Ammon's horn (tissue), 1 donor: Measurements from ENCODE around the gene HSBP1L1.

ENCODE experiments used
- DNase-seq: peaks from one replicate; pipeline ENCODE4 v3.0.0-alpha.2; 2016; ENCODE audit warnings: low spot score

The HSBP1L1 gene

DNA sequence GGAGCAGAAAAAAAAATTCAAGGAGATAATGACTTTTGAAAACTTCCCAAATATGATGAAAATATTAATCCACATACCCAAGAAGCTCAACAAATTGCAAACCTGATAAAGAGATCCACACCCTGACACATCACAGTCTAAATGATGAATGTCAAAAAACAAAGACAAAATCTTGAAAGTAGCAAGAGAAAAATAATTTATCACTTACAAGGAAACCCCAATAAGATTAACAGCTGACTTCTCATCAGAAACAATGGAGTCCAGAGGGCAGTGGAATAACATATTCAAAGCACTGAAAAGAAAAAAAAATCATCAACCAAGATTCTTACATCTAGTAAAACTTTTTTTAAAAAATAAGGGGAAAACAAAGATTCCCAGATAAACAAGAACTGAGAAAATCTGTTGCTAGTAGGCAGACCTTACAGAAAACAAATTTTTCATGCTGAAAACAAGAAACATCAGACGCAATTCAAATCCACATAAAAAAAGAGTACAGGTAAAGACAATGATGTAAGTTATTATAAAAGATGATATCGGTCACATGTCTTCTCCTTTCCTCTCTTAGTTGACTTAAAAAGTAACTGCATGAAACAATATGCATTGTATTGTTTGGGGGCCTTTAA, 34.3 kb upstream of the HSBP1L1 start:
- no peak for DNase-seq

DNA sequence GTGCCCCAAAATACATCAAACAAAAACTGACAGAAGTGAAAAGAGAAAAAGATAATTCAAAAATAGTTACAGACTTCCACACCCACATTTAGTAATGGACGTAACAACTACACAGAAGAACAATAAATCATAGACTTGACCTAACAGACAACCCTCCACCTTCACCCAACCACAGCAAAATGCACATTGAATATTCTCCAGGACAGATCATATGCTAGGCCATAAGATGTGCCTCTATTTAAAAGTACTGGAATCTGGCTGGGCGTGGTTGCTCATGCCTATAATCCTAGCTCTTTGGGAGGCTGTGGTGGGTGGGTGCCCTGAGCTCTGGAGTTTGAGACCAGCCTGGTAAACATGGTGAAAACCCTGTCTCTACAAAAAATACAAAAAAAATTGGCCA, 33.0 kb upstream of the HSBP1L1 start:
- DNase-seq = no peak

DNA sequence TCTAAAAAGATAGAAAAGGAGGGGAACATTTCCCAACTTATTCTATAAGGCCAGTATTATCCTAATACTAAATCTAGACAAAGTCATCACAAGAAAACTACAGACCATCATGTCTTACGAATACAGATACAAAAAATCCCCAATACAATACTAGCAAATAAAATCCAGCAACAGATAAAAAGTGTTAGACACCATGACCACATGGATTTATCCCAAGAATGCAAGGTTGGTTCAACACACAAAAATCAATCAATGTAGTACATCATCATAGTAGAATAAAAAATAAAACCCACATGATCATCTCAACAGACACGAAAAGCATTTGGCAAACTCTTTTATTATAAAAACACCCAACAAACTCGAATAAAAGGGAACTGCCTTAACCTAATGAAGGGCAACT, 31.5 kb upstream of the HSBP1L1 start:
- DNase-seq = no peak

DNA sequence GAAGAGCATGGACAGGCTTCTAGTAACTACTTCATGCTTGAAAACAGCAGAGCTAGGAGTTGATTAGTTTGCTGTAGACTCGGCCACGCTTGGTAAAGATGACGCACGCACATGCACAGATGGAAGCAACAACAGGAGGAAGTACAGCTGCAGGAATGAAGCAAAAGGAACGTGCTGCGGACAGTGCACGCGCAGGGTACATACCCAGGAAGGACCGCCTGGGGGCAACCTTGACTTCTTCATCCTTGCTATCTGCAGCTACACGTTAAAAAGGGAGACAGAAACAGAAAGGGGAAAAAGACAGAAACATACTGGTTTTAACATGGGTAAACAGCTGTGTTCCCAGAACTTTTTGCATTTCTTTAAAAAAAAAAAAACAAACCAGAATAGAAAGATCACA, 30.7 kb upstream of the HSBP1L1 start:
- DNase-seq = no peak

DNA sequence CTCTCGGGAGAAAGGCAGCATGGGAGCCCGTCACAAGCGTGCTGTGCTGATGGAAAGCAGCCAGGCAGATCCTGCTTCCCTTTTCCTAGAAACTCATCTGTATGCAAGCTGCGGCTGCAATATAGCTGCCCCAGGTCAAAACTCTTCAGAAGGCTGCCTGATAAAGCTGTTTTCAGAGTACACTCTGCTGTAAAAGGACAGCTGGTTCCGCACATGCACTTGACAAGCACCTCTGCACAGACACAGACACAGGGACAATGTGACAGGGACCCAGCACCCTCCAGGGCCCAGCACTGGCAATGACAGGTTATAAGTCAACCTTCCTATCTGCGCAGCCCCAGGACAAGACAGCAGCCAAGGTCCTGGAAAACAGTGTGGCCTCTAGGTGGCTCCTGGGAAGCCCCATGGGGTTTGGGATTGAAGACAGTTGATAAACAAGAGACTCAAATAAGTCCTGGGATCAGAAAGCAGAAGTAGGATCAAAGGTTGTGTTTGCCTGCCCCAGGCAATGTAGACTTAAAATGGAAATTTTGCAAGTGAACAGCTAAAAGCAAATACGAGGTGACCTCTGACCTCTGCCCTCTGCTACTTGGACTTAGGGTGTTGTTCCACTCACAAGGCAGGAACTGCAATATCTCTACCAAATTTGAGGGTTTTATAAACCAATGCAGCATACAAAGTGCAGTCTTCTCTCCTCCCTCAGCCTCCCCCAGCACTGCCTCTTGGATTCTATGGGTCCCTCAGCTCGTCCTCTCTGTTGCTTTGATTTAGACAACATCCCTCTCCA, 29.9 kb upstream of the HSBP1L1 start:
- DNase-seq = no peak

DNA sequence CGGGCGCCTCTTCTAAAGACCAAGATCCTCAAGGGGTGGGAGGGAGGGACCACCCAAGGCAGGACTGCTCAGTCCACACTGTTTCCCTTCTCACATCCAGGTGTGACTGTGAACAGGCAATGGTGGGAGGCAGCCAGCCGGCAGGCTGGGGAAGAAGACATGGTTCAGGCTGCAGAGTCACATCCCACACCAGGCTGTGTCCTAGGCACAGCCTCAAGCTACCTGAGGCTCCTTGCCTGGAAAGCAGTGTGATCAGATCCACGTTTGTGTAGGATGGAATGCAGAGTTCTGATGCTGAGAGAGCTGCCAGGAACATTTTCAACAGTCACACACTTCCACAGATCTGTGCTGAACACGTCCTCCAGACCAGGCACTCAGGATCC, 29.4 kb upstream of the HSBP1L1 start:
- DNase-seq = no peak

DNA sequence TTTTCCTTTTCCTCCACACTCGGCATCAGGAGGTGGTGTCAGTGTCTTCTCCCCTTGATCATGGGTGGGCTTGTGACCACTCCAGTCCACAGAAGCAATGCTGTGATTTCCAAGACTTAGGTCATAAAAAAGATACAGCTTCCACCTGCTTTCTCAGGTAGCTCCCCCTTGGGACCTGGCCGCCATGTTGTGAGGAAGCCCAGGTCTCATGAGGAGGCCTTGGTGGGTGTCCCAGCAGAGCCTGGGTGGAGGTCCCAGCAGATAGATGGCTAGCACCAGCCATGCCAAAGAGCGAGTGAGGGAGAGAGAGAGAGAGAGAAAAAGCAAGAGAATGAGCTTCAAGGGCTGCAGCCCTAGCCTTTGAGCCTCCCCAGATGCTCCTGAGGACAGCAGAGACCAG, 28.9 kb upstream of the HSBP1L1 start:
- no peak for DNase-seq

DNA sequence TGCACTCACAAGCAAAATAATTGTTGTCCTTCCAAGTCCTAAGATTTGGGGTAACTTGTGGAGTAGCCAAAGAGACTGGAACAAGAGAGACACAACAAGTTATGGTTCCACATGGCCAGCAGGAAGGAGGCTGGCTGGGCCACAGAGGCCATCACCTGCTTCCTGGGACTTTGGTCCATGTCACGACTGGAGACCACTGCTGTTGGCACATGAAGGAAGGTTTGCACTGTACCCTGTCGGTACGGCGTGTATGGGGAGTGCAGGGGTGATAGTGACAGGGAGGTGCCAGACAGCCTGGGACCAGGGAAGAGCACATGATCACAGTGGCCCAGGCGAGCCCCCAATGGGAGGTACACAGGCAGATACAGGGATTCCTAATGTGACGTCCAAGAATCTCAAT, 28.5 kb upstream of the HSBP1L1 start:
- no peak for DNase-seq

DNA sequence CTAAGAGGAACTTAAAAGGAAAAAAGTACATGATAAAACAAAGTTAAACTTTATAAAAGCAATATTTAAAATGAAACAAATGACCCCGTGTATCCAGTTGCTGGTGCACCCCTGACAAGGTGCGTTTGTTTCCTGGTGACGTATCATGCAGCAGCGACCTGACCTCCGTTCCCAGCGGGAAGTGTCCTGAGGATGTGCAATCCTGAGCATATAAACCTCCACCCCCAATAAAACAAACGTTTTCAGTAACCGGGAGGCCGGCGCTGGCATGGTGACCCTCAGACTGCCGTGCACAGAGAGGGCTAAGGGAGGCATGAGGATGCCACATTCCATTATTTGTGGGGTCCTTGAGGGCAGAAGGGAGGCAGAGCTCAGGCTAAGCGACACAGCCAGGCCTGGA, 27.8 kb upstream of the HSBP1L1 start:
- no peak for DNase-seq

DNA sequence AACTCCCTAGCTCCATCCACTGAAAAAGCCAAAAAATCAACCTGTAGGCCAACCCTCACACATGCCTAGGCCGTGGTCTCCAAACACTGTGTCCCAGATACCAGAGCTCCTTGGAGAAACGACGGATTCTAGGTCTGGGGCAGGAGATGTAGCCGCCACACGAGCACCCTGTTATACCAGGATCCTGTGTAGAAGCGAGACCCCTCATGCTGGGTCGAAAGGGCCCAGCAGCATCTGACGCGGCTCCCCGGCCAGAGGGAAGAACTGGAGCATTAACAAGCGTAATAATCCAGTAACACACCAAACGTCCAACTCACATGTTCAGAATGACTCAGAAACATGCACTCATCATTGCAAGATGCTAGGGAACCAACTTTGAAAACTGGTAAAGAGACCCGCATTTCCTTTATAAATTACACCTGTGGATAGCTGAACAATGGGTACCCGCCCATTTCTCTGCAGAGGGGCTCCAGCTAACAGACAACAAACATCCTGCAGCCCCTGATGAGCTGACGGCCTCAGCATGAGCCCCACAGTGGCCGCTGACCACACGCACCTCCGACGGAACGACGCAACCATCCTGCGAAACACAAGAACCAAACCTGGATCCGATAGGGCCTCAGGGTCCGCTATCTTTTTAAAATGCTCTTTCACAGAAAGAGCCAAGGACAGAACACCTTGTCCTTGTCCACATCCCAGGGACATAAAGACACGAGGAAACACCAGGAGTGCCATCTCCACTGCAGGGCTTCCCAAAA, 27.2 kb upstream of the HSBP1L1 start:
- DNase-seq = no peak

DNA sequence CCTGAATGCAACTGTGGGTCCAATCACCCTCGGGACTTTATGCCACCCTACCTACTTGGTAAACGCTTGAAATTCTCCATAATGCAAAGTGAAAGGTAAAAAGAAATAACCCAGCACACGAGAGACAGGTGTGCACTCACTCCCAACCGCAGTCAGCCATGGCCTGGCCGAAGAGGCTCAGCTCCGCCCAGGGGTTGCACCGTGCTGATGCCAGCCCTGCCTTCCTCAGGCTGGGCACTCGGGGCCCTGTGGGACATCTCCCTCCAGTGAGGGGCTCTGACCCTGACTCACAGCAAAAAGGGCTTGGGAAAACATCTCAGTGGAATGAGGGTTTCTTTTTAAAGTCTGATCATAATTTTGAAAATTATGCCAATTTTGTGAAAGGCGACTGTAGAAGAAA, 26.2 kb upstream of the HSBP1L1 start:
- DNase-seq = no peak

DNA sequence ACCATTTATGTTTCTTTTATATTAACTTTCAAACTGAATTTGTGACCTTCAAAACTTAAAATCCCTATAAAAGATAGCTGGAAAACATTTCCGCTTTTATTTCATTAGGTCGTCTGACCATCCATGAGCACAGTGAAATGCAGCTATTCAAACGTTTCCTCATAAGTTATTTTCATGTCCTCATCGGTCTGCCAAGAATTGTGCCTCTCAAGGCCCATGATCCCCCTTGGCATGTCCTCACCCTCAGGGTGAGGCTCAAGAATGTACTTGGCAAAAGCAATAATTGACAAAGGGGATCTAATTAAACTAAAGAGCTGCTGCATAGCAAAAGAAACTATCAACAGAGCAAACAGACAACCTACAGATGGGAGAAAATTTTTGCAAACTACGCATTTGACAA, 25.3 kb upstream of the HSBP1L1 start:
- DNase-seq = no peak

DNA sequence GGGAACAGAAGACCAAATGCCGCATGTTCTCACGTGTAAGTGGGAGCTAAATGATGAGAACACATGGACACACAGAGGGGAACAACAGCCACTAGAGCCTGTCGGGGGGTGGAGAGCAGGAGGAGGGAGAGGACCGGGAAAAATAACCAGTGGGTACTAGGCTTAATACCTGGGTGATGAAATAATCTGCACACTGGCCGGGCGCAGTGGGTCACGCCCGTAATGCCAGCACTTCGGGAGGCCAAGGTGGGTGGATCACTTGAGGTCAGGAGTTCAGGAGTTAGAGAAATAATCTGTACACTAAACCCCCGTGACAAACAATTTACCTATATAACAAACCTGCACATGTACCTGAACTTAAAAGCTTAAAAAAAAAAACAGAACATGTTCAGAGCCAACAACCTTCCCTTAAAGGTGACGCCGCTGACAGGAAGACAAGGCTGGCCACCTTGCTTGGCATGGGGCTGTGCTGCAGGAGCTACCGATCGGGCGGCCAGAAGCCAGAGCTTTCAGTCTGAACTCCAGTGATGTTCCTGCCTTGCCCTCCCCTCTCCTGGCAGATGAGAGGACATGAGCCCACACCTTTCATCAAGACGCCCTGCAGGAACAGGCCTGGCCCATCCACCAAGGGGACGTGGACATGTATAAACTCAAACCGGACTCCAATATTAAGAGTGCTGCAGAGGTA, 24.2 kb upstream of the HSBP1L1 start:
- DNase-seq = no peak

DNA sequence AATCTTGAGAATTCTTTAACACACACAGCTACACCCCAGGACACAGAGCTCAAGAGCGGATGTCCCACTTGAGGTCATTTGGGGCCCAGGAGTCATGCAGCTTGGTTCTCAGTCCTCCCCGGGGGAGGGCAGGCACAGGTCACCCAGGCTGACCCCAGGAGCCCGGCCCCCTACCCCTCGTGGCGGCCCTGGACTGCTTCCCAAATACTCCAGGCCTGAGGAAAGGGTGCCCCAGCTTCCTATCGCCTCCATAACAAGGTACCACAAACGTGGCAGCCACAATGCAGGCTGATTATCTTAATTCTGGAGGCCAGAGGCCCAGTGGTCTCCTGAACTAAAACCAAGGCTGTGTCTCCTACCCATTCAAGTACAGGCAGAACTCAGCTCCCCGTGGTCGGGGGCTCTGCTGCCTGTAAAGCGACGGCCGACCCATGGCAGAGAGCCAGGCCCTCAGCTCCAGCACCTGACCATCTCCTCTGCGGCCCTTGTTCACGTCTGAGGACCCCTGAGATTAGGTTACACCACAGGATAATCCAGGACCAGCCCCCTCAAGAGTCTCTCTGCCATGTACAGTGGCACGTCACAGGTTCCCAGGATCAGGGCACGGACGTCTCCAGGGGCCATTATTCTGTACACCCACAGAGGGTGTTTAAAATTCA, 23.5 kb upstream of the HSBP1L1 start:
- no peak for DNase-seq

DNA sequence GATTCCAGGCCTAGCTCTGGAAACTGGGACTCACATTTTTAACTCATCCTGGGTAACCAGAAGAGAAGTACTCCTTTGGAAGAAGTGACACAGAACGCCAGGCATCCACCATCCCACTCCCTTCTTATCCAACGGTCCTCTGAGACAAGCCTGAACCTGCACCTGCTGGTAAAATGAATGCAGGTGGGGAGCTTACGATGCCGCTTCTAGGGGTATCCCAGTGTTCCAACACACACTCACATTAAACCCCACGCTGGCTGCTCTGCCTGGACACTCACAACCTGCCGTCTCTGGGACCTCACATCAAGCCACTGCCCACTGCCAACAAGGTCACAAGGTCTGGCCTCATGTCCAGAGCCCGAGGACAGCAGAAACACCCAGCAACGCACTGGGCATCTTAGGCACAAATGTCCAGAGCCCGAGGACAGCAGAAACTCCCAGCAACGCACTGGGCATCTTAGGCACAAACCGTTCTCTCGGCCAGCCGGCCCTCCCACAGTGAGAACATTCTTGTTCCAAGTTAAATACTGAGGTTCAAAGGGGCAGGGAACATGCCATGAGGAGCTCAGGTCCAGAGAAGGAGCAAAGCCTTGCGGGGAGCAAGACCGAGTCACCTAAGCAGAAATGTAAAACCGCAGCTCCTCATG, 22.8 kb upstream of the HSBP1L1 start:
- peak; percentile 50 for DNase-seq

DNA sequence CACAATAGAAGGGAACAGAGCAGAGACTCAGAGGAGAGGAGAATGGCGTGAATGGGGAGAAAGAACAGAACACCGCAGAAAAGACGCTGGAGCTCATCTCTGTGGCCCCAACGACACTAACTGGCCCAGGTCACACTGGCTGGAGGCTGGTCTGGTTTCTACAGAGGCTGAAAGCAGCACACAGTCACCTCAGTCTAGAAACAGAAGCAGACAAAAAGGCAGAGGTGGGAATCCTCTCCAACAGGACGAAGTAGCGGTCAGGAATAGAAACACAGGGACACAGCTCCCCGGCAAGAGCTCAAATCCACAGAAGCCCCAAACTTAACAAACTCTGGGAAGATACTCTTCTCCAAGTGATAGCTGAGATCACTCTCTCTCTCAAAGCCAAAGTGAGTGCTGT, 22.2 kb upstream of the HSBP1L1 start:
- DNase-seq = no peak

DNA sequence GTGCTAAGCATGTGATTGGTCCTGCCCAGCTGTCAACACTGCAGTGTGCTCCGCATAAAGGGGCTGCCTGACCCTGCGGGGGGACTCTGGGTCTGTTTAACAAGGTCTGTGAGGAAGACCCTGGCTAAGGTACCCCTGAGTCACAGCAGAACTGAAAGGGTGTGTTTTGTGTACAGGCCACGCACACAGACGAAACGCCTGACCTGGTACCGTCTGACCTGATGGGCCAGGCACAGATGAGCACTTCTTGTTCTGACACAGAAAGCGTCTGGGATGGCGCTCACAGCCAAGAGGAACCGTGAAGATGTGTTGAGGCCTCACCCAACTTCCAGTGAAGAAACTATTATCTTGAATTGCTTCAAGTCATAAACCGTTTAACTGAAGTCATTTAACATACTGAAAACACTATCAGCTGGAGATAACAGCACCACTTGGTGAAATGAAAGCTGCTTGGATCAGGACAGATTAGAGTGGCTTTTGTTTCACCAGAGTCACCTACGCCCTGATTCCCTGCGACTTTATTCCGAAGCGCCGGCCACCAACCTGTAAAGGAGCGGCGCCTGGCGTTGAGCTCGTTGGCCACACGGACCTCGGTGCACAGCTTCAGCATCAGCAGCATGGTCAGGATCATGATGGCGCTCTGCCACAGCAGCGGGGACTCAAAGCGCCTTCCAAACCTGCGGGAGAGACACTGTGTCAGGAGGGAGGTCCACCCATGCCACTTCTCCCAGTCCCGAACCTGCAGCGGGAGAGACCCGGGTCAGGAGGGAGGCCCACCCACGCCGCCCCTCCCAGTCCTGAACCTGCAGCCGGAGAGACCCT, 21.4 kb upstream of the HSBP1L1 start:
- no peak for DNase-seq

DNA sequence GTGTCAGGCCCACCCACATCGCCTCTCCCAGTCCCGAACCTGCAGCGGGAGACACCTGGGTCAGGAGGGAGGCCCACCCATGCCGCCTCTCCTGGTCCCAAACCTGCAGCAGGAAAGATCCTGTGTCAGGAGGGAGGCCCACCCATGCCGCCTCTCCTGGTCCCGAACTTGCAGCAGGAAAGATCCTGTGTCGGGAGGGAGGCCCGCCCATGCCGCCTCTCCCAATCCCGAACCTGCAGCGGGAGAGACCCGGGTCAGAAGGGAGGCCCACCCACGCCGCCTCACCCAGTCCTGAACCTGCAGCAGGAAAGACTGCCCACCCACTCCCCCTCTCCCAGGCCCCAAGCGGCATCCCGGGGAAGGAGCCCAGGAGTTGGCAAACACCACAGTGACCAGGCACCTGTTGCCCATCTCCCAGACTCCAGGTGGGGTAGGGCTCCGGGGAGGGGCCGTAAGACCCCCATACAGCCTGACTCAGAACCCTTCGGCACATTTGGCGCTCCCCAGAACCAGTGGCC, 20.8 kb upstream of the HSBP1L1 start:
- no peak for DNase-seq

DNA sequence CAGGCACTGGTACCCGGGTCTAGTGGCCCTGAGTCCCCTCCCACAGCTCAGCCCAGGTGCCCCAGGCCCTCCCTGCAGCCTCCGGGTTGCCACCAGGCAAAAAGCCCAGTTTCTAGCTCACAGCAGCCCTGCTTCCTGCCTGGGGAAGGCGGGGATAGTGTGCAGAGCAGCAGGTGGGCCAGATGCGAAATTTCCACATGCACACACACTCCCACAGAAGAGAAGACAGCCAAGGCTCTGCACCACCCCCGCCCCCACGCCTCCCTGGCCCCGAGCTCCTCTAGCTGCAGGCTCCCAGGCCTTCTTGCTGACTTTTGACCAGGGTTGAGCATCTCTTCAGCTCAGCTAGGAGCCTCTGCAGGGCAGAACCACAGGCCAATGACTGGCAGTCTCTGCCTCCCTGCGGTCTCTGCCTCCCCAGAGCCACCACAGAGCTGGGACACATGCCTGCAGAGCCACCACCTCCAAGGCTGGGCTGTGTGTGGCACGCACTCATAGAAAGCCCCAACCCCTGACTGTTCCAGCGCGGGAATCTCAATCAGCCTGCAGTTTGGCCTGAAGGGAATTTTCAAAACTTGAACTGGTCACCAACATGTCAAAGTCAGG, 20.2 kb upstream of the HSBP1L1 start:
- peak; percentile 64 for DNase-seq

DNA sequence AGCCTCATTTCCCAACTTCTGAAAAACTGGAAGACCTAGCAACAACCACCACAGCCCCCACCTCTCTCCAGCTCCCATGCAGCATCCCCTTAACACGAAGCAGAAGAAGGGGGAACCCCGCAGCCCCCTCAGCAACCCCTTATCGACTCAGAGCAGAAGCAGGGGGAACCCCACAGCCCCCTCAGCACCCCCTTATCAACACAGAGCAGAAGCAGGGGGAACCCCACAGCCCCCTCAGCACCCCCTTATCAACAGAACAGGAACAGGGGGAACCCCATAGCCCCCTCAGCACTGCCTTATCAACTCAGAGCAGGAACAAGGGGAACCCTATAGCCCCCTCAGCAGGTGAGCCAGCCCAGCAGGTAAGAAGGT, 19.7 kb upstream of the HSBP1L1 start:
- DNase-seq = no peak
